H1 (cell line): ENCODE data around the gene ZNF609. TPM values are rescaled to one million over a fixed set of nuclear protein-coding genes. Genes with fewer than 3 reads are reported as not detected.

Source experiments
- ASH2L ChIP-seq: fragments of 200-600, 300-600 bp; sonication (generic); IDR thresholded peaks from one replicate; pipeline ENCODE4 v1.7.1; 2017; ENCODE audit warnings: low read length
- GABPA ChIP-seq: IDR thresholded peaks from 2 replicates; pipeline ENCODE4 v1.6.1; 2011; ENCODE audit warnings: mild to moderate bottlenecking, low read length, moderate library complexity, borderline replicate concordance; ENCODE audit not compliant: insufficient read depth
- GTF2F1 ChIP-seq: IDR thresholded peaks from 2 replicates; pipeline ENCODE4 v1.6.1; 2012; ENCODE audit warnings: low read depth, low read length, improper control_type of control experiment, borderline replicate concordance
- PHF8 ChIP-seq: fragments of 200-600 bp; sonication (generic); conservative IDR thresholded peaks from 2 replicates; pipeline ENCODE4 v1.7.1; 2012; ENCODE audit warnings: low read depth, mild to moderate bottlenecking, inconsistent platforms, low read length, moderate library complexity
- SRF ChIP-seq: IDR thresholded peaks from 2 replicates; pipeline ENCODE4 v1.6.1; 2011; ENCODE audit warnings: mild to moderate bottlenecking, low read depth, low read length, moderate library complexity
- TAF7 ChIP-seq: optimal IDR thresholded peaks from 2 replicates; pipeline ENCODE3; 2011; ENCODE audit warnings: low read depth, mild to moderate bottlenecking, inconsistent platforms, low read length, moderate library complexity, borderline replicate concordance
- polyA plus RNA-seq, 7 experiments: library from polyadenylated mRNA; depleted of rRNA in 3 of 7; stranded (reverse) in 5 of 7; unstranded in 2 of 7; fragments of >200 nt in 5 of 7; fragments of 200-250 nt in 2 of 7; gene quantifications; 1 replicate in 5 of 7; 2 replicates in 1 of 7; 4 replicates in 1 of 7; pipeline versions ENCODE4 v1.2.1 to v1.2.3, GENCODE V29; 2011 to 2013; ENCODE audit warnings: missing spikeins in 2 of 7, mixed read lengths in 2 of 7
- total RNA-seq: library from RNA; stranded (reverse); fragmentation: NEBNext Ultra II Directional; extraction: Animal tissue kit (Norgen Biotek cat#: 25700); gene quantifications from 2 replicates; pipeline ENCODE4 v1.2.1, GENCODE V29; 2021
- TF ChIP-seq, protein P1 (sequence below): fragments of 300-600 bp; sonication (generic); IDR thresholded peaks from 2 replicates; pipeline ENCODE4 v1.7.1; 2012; ENCODE audit warnings: low read length, moderate library complexity, mild to moderate bottlenecking, inconsistent platforms; ENCODE audit not compliant: insufficient replicate concordance
- TF ChIP-seq, protein P2 (sequence below): IDR thresholded peaks from 2 replicates; pipeline ENCODE4 v1.6.1; 2012; ENCODE audit warnings: low read length, inconsistent platforms

ZNF609 gene
- total and polyA plus RNA-seq, 2 of the 8 experiments (the other 6 are each of a cell fraction or from before 2014, with no cell fraction given), result 15.5 to 47.8 TPM

DNA sequence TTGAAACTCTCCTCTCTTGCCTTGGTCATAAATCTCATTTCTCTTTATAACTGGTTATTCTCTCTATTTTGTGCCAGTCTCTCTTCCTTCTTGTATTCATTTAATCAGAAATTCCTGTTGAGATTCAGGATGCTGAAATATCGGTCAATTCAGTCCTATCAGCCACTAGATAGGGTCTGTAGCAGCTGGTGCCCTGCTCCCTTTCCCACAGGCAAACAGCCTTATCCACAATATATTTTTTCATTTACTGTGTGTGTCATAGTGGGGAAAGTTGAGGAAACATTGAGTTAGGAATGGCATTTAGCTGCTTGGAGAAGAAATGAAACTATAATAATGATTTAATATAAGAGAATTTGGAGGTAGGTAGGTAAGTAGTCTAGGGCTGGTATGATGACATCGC, 168.7 kb downstream of the ZNF609 start (continued):
- TF ChIP-seq, protein P1, sequence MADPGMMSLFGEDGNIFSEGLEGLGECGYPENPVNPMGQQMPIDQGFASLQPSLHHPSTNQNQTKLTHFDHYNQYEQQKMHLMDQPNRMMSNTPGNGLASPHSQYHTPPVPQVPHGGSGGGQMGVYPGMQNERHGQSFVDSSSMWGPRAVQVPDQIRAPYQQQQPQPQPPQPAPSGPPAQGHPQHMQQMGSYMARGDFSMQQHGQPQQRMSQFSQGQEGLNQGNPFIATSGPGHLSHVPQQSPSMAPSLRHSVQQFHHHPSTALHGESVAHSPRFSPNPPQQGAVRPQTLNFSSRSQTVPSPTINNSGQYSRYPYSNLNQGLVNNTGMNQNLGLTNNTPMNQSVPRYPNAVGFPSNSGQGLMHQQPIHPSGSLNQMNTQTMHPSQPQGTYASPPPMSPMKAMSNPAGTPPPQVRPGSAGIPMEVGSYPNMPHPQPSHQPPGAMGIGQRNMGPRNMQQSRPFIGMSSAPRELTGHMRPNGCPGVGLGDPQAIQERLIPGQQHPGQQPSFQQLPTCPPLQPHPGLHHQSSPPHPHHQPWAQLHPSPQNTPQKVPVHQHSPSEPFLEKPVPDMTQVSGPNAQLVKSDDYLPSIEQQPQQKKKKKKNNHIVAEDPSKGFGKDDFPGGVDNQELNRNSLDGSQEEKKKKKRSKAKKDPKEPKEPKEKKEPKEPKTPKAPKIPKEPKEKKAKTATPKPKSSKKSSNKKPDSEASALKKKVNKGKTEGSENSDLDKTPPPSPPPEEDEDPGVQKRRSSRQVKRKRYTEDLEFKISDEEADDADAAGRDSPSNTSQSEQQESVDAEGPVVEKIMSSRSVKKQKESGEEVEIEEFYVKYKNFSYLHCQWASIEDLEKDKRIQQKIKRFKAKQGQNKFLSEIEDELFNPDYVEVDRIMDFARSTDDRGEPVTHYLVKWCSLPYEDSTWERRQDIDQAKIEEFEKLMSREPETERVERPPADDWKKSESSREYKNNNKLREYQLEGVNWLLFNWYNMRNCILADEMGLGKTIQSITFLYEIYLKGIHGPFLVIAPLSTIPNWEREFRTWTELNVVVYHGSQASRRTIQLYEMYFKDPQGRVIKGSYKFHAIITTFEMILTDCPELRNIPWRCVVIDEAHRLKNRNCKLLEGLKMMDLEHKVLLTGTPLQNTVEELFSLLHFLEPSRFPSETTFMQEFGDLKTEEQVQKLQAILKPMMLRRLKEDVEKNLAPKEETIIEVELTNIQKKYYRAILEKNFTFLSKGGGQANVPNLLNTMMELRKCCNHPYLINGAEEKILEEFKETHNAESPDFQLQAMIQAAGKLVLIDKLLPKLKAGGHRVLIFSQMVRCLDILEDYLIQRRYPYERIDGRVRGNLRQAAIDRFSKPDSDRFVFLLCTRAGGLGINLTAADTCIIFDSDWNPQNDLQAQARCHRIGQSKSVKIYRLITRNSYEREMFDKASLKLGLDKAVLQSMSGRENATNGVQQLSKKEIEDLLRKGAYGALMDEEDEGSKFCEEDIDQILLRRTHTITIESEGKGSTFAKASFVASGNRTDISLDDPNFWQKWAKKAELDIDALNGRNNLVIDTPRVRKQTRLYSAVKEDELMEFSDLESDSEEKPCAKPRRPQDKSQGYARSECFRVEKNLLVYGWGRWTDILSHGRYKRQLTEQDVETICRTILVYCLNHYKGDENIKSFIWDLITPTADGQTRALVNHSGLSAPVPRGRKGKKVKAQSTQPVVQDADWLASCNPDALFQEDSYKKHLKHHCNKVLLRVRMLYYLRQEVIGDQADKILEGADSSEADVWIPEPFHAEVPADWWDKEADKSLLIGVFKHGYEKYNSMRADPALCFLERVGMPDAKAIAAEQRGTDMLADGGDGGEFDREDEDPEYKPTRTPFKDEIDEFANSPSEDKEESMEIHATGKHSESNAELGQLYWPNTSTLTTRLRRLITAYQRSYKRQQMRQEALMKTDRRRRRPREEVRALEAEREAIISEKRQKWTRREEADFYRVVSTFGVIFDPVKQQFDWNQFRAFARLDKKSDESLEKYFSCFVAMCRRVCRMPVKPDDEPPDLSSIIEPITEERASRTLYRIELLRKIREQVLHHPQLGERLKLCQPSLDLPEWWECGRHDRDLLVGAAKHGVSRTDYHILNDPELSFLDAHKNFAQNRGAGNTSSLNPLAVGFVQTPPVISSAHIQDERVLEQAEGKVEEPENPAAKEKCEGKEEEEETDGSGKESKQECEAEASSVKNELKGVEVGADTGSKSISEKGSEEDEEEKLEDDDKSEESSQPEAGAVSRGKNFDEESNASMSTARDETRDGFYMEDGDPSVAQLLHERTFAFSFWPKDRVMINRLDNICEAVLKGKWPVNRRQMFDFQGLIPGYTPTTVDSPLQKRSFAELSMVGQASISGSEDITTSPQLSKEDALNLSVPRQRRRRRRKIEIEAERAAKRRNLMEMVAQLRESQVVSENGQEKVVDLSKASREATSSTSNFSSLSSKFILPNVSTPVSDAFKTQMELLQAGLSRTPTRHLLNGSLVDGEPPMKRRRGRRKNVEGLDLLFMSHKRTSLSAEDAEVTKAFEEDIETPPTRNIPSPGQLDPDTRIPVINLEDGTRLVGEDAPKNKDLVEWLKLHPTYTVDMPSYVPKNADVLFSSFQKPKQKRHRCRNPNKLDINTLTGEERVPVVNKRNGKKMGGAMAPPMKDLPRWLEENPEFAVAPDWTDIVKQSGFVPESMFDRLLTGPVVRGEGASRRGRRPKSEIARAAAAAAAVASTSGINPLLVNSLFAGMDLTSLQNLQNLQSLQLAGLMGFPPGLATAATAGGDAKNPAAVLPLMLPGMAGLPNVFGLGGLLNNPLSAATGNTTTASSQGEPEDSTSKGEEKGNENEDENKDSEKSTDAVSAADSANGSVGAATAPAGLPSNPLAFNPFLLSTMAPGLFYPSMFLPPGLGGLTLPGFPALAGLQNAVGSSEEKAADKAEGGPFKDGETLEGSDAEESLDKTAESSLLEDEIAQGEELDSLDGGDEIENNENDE, result no peak
- TF ChIP-seq GABPA, result no peak
- TF ChIP-seq PHF8, result no peak
- TF ChIP-seq ASH2L, result no peak
- no peak for TF ChIP-seq GTF2F1
- no peak for TF ChIP-seq SRF
- TF ChIP-seq, protein P2, sequence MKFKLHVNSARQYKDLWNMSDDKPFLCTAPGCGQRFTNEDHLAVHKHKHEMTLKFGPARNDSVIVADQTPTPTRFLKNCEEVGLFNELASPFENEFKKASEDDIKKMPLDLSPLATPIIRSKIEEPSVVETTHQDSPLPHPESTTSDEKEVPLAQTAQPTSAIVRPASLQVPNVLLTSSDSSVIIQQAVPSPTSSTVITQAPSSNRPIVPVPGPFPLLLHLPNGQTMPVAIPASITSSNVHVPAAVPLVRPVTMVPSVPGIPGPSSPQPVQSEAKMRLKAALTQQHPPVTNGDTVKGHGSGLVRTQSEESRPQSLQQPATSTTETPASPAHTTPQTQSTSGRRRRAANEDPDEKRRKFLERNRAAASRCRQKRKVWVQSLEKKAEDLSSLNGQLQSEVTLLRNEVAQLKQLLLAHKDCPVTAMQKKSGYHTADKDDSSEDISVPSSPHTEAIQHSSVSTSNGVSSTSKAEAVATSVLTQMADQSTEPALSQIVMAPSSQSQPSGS, result no peak
- TF ChIP-seq TAF7, result no peak
